Naive B cell (primary cell): ENCODE measurements around the gene COL13A1. TPM values are rescaled to one million over a fixed set of nuclear protein-coding genes. Genes with fewer than 3 reads are reported as not detected.

Source experiments
- ATAC-seq, 2 donors: fragments of 150-1000 bp; cut with Tn5 transposase; 2 replicates each; pipeline ENCODE4 v1.10.0; 2021; ENCODE audit warnings: low read depth in 2 of 2, mild to moderate bottlenecking in 2 of 2, moderate library complexity in 2 of 2
- DNase-seq: peaks from one replicate; pipeline ENCODE4 v3.0.0; 2022
- H3K27ac Mint-ChIP-seq, 6 donors: one replicate each; pipeline ENCODE4 v1.8.0; 2020 to 2022; ENCODE audit warnings: mild to moderate bottlenecking in 6 of 6, mixed read lengths in 6 of 6, moderate library complexity in 5 of 6, inconsistent platforms in 2 of 6
- H3K27me3 Mint-ChIP-seq, 3 donors: one replicate each; pipeline ENCODE4 v1.8.0; 2021 to 2022; ENCODE audit warnings: mixed read lengths in 3 of 3, mild to moderate bottlenecking in 1 of 3
- H3K36me3 Mint-ChIP-seq, 2 donors: one replicate each; pipeline ENCODE4 v1.8.0; 2020 to 2022; ENCODE audit warnings: mixed read lengths in 2 of 2, inconsistent platforms in 1 of 2, mild to moderate bottlenecking in 1 of 2
- H3K4me1 Mint-ChIP-seq, 3 donors: one replicate each; pipeline ENCODE4 v1.8.0; 2020 to 2022; ENCODE audit warnings: mixed read lengths in 3 of 3, inconsistent platforms in 1 of 3, mild to moderate bottlenecking in 1 of 3, moderate library complexity in 1 of 3
- H3K4me3 Mint-ChIP-seq, 8 donors: one replicate each; pipeline ENCODE4 v1.8.0; 2020 to 2022; ENCODE audit warnings: mild to moderate bottlenecking in 8 of 8, mixed read lengths in 8 of 8, moderate library complexity in 8 of 8, inconsistent platforms in 2 of 8
- H3K9me3 Mint-ChIP-seq, 7 donors: one replicate each; pipeline ENCODE4 v1.8.0; 2020 to 2022; ENCODE audit warnings: mixed read lengths in 7 of 7, mild to moderate bottlenecking in 5 of 7, inconsistent platforms in 2 of 7, moderate library complexity in 1 of 7
- polyA plus RNA-seq, 6 donors: library from polyadenylated mRNA; unstranded; fragments of 300-500 nt; fragmentation: Illumina TruSeq; gene quantifications; one replicate each; pipeline ENCODE4 v1.2.3, GENCODE V29; 2021; ENCODE audit warnings: low read depth in 6 of 6

The COL13A1 gene
- polyA plus RNA-seq, 6 donors from 2014 or later, result not detected

DNA sequence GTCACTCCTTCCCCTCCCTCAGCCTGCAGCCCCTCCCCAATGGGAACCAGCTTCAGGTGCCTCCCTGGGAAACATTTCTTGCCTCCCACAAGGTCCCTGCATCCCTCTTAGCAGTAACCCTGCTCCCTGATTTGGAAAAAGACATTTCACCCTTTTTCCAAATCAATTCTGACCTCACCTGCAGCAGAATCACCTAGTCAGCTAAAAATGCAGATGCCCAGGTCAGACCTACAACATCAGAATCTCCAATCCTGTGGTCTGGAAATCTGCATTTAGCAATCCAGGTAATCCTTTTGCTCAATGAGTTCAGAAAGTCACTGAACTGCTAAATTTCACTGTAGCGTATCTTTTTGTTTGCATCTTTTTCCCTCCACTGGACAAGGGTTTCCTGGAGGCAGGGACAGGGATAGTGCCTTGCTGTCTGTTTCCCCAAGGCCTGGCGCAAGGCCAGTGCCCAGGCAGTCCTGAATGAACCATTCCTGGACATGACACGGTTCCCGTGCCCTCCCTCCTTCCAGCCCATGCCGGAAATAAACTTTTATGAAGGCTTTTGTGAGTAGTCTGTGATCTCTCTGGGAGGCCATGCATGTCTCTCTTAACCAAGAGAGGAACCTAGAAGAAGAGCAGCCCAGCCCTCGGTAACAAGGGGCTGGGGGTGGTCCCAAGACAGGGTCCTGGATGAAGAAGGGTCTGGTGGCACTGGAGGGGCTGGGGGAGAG, 44.0 kb downstream of the COL13A1 start:
- no peak for DNase-seq
- Mint-ChIP-seq H3K27ac (peak overlapping the region in 2 of 6 donors; percentile 14 to 21), H3K9me3 (peaks cover 0 to 2% (median 0%) of the 10 kb centered on the region in 7 donors), H3K4me1 (peaks cover 7 to 9% (median 7%) of the 10 kb centered on the region in 3 donors), H3K27me3 (peaks cover 13 to 49% (median 25%) of the 10 kb centered on the region in 3 donors), H3K4me3 (peak overlapping the region in 1 of 8 donors; percentile 50), H3K36me3 (no peaks in the 10 kb centered on the region)
- no peak for ATAC-seq

- Mint-ChIP-seq H3K4me1 (peaks cover 7 to 9% (median 7%) of the 10 kb centered on the region in 3 donors), H3K4me3 (peak overlapping the region in 1 of 8 donors; percentile 74), H3K9me3 (peaks cover 0 to 2% (median 0%) of the 10 kb centered on the region in 7 donors), H3K27me3 (peaks cover 16 to 42% (median 25%) of the 10 kb centered on the region in 3 donors), H3K27ac (peak overlapping the region in 1 of 6 donors; percentile 86), H3K36me3 (no peaks in the 10 kb centered on the region)
- DNase-seq, result no peak
- ATAC-seq, result no peak
Observed at GRCh38 chr10:69846293-69846921, 44.7 kb downstream of the COL13A1 start.

GRCh38 chr10:69847458-69847857, 45.8 kb downstream of the COL13A1 start:
- Mint-ChIP-seq H3K9me3 (peaks cover 0 to 2% (median 0%) of the 10 kb centered on the region in 7 donors), H3K36me3 (no peaks in the 10 kb centered on the region), H3K27me3 (peaks cover 21 to 51% (median 32%) of the 10 kb centered on the region in 3 donors), H3K4me3 (no peak overlapping the region), H3K27ac (peak overlapping the region in 2 of 6 donors; percentile 3 to 57), H3K4me1 (peaks cover 6 to 7% (median 7%) of the 10 kb centered on the region in 3 donors)
- ATAC-seq, result no peak
- no peak for DNase-seq

- peak overlapping the region in 1 of 6 donors; percentile 3 for H3K27ac Mint-ChIP-seq
- ATAC-seq (no peak), DNase-seq (no peak)
- peaks cover 21 to 51% (median 34%) of the 10 kb centered on the region in 3 donors for H3K27me3 Mint-ChIP-seq
- no peak overlapping the region for H3K4me3 Mint-ChIP-seq
- H3K36me3 Mint-ChIP-seq, result no peaks in the 10 kb centered on the region
- H3K4me1 Mint-ChIP-seq, result peaks cover 6 to 7% (median 7%) of the 10 kb centered on the region in 3 donors
- H3K9me3 Mint-ChIP-seq, result peaks cover 0 to 2% (median 0%) of the 10 kb centered on the region in 7 donors
Observed at GRCh38 chr10:69847883-69848282, 46.2 kb downstream of the COL13A1 start.

GRCh38 chr10:69848454-69848853, 46.7 kb downstream of the COL13A1 start:
- Mint-ChIP-seq H3K9me3 (peaks cover 0 to 2% (median 0%) of the 10 kb centered on the region in 7 donors), H3K4me3 (no peak overlapping the region), H3K27me3 (peaks cover 21 to 51% (median 34%) of the 10 kb centered on the region in 3 donors), H3K27ac (peak overlapping the region in 1 of 6 donors; percentile 44), H3K36me3 (no peaks in the 10 kb centered on the region), H3K4me1 (peaks cover 6 to 7% (median 7%) of the 10 kb centered on the region in 3 donors)
- DNase-seq (no peak), ATAC-seq (no peak)

DNA sequence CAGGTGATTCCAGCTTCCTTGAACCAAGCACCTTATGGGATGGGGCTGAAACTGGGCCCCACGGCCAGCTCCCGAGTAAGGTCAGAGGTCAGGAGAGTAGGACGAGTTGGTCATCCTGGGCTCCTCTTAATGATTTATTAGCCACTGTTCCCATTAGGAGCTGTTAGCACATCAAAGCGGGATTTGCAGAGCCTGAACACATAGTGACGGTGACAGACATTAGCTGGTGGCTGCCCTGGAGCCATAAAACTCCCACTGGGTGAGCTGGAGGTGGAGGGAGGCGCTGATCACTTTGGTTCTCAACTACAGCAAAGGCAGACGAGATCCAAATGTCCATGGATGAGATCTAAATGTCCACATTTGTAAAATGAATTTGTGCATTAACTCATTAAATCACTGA, 48.1 kb downstream of the COL13A1 start:
- Mint-ChIP-seq H3K27ac (no peak overlapping the region), H3K4me3 (no peak overlapping the region), H3K27me3 (peaks cover 21 to 56% (median 34%) of the 10 kb centered on the region in 3 donors), H3K4me1 (peaks cover 6 to 7% (median 7%) of the 10 kb centered on the region in 3 donors), H3K36me3 (no peaks in the 10 kb centered on the region), H3K9me3 (peaks cover 0 to 2% (median 0%) of the 10 kb centered on the region in 7 donors)
- ATAC-seq (no peak), DNase-seq (no peak)

DNA sequence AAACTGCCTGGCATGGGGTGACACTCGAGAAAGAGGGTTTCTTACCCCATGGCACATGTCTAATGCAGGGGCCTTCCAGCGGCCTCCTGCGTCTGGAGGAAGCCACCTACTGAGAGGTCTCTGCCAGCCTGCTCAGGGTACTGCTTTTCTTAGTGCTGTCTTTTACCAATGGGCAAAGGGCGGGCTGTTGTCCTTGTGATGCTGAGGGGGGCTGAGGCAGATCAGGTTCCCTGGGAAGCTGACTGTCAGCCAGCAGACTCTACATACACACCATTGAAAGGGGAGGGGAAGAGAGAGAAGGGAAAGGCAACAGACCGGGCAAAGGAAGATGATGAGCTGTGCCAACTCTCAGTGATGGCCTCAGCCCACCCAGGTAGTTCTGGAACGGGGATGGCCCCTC, 48.7 kb downstream of the COL13A1 start:
- H3K9me3 Mint-ChIP-seq, result peaks cover 0 to 2% (median 0%) of the 10 kb centered on the region in 7 donors
- H3K27me3 Mint-ChIP-seq, result peaks cover 21 to 56% (median 32%) of the 10 kb centered on the region in 3 donors
- H3K4me1 Mint-ChIP-seq, result peaks cover 5 to 7% (median 7%) of the 10 kb centered on the region in 3 donors
- ATAC-seq (no peak), DNase-seq (no peak)
- no peaks in the 10 kb centered on the region for H3K36me3 Mint-ChIP-seq
- H3K4me3 Mint-ChIP-seq, result no peak overlapping the region
- no peak overlapping the region for H3K27ac Mint-ChIP-seq

DNA sequence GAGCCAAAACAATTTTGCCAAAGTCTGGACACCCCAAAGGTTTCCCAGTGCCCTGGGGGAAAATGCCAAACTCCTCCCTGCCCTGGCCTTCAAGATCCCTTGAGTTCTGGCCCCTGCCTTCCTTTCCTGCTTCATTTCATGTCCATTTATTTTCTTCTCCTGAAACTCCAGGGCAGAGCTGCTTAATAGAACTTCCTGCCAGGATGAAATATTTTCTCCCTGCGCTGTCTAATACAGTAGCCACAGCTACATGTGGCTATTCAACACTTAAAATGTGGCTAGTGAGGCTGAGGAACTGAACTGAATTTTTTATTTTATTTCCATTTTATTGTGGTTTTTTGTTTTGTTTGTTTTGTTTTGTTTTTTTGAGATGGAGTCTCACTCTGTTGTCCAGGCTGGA, 49.6 kb downstream of the COL13A1 start:
- Mint-ChIP-seq H3K27me3 (peaks cover 21 to 48% (median 26%) of the 10 kb centered on the region in 3 donors), H3K4me1 (peaks cover 0 to 4% (median 0%) of the 10 kb centered on the region in 3 donors), H3K36me3 (no peaks in the 10 kb centered on the region), H3K27ac (no peak overlapping the region), H3K4me3 (no peak overlapping the region), H3K9me3 (peaks cover 0 to 2% (median 0%) of the 10 kb centered on the region in 7 donors)
- ATAC-seq, result no peak
- DNase-seq, result no peak

DNA sequence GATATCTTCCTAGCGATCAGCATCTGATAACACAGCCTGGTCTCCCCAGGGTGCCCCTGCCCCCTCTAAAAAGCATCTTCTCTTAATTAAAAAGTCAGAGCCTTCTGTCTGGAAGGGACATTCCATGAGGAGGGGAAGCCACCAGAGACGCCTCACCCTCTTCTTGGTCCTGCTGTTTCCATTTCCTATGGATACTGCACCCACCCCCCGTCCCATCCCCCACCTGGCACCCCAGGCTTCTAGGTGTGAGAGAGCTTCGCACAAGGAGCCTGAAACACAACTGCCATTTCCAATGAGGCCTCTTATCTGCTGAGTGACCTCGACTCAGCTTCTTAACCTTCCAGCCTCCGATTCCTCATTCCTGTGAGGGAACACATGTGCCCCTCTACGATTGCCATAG, 51.4 kb downstream of the COL13A1 start:
- Mint-ChIP-seq H3K4me3 (no peak overlapping the region), H3K27me3 (peaks cover 9 to 30% (median 12%) of the 10 kb centered on the region in 3 donors), H3K4me1 (no peaks in the 10 kb centered on the region), H3K27ac (no peak overlapping the region), H3K9me3 (no peaks in the 10 kb centered on the region), H3K36me3 (no peaks in the 10 kb centered on the region)
- no peak for ATAC-seq
- no peak for DNase-seq

DNA sequence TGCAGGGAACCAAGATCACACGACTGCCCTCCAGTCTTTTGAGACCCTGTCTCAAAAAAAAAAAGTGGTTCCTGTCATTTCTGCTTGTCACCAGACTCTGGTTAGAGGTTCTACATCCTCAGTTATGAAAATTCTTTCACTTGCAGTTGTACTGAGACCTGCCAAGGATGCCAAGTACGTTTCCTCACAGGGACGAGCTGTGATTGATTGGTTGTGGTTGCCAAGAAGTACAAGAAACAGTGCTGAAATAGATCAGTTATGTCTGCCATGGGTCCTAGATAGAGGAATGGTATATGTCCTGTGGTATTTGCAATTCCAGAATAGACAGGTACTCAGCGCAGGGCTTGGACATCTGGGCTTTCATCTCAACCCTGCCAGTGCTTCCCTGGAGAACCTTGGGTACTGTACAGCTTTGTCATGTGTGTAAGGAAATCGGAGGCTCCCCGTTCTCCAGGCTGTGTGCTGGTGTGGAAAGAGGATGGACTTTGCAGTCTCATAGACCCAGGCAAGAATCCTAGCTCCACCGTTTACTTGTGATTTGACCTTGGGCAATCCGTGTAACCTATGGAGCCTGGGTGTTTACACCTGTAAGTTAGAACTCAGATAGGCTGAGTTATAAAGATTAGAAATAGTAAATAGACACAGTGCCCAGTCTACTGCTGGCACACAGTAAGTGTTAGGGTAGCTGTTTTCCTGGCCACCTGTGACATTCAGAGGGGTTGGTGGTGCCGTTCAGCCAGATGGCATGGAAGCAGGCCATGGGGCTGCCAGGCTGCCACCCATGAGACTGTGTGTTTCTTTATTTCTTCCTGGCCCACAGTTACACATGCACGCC, 53.0 kb downstream of the COL13A1 start:
- ATAC-seq (no peak), DNase-seq (no peak)
- Mint-ChIP-seq H3K27ac (no peak overlapping the region), H3K9me3 (no peaks in the 10 kb centered on the region), H3K27me3 (peaks cover 8 to 15% (median 9%) of the 10 kb centered on the region in 3 donors), H3K36me3 (no peaks in the 10 kb centered on the region), H3K4me1 (no peaks in the 10 kb centered on the region), H3K4me3 (no peak overlapping the region)

GRCh38 chr10:69855346-69856111, 53.8 kb downstream of the COL13A1 start:
- Mint-ChIP-seq H3K27ac (no peak overlapping the region), H3K36me3 (no peaks in the 10 kb centered on the region), H3K4me3 (peak overlapping the region in 1 of 8 donors; percentile 16), H3K9me3 (no peaks in the 10 kb centered on the region), H3K4me1 (no peaks in the 10 kb centered on the region), H3K27me3 (peaks cover 8 to 15% (median 9%) of the 10 kb centered on the region in 3 donors)
- ATAC-seq, result no peak
- DNase-seq, result no peak

GRCh38 chr10:69856601-69857166, 55.0 kb downstream of the COL13A1 start:
- ATAC-seq (no peak), DNase-seq (no peak)
- H3K4me1 Mint-ChIP-seq, result no peaks in the 10 kb centered on the region
- H3K36me3 Mint-ChIP-seq, result no peaks in the 10 kb centered on the region
- peaks cover 4 to 19% (median 14%) of the 10 kb centered on the region in 3 donors for H3K27me3 Mint-ChIP-seq
- no peak overlapping the region for H3K27ac Mint-ChIP-seq
- H3K4me3 Mint-ChIP-seq, result no peak overlapping the region
- H3K9me3 Mint-ChIP-seq, result no peaks in the 10 kb centered on the region
